ENCODE measurements around the gene COPA.

COPA gene

GRCh38 chr1:160309571-160309970 is 33.5 kb downstream of the COPA start:
- H3K27ac ChIP-seq: no peak overlapping the region
- TF ChIP-seq CTCF (conservative IDR thresholded peaks at IDR 0.05): no peak

- TF ChIP-seq CTCF (conservative IDR thresholded peaks at IDR 0.05): no peak
- H3K27ac ChIP-seq: no peak overlapping the region
These were observed 33.9 kb downstream of the COPA start for GRCh38 chr1:160309185-160309557.

- no peak for TF ChIP-seq CTCF (conservative IDR thresholded peaks at IDR 0.05)
- no peak overlapping the region for H3K27ac ChIP-seq
These were observed 34.4 kb downstream of the COPA start for GRCh38 chr1:160308451-160309184.

GRCh38 chr1:160307118-160307791 is 35.8 kb downstream of the COPA start:
- H3K27ac ChIP-seq: no peak overlapping the region
- no peak for TF ChIP-seq CTCF (conservative IDR thresholded peaks at IDR 0.05)

- H3K27ac ChIP-seq: no peak overlapping the region
- TF ChIP-seq CTCF (conservative IDR thresholded peaks at IDR 0.05): no peak
These were observed 42.9 kb downstream of the COPA start for GRCh38 chr1:160300173-160300572.

GRCh38 chr1:160296036-160296435 is 47.0 kb downstream of the COPA start:
- no peak overlapping the region for H3K27ac ChIP-seq
- TF ChIP-seq CTCF (conservative IDR thresholded peaks at IDR 0.05): no peak

GRCh38 chr1:160293020-160293968 is 49.8 kb downstream of the COPA start:
- TF ChIP-seq CTCF (conservative IDR thresholded peaks at IDR 0.05): no peak
- H3K27ac ChIP-seq: no peak overlapping the region

Data from VCaP (cell line).